CMK (cell line): ENCODE measurements around the gene H2BK1.

ENCODE experiments used
- DNase-seq: peaks from one replicate; pipeline ENCODE4 v3.0.0-alpha.2; 2010; ENCODE audit warnings: low read depth

H2BK1 gene

DNA sequence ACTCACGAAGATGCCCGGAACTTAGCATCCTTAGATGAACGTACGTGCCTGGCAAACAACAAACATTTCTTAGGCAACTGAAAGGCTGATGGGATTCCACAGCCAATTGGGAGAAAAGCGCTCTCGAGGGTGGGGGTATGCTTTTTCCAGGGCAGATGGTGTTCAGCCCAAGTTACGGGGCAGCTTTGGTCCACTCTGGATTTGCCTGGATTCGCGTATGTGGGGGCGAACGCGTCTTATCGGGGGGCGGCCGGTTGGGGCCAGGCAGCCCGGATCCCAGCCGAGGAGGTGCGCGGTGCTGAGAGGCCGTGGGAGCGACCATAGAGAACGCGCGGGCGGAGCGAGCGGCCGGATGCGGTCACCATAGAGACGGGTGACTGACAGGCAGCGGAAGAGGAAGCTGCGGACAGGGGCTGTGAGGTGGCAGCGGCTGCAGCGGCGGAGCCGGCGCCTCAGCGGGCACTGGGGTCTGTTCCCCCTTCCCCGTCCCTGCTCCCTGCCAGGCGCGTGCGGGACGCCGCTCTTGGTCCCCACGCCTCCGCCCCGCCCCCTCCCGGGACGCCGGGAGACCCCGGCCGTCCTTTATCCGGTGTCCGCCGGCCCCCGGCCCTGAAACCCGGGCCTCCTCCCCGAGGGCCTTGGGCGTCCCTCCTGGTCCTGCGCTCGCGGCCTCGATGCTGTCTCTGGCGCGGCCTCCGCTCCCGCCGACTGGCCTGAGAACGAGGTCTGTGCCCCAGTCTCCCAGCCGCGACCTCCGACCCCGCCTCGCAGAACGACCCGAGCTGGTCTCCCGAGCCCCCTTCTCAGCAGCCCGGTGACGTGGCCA lies 22.0 kb upstream of the H2BK1 start, which contains the start of gene CHPF2:
Gene CHPF2, plus strand, starts transcription at position 393 of the 826 bp plus-strand sequence. CDS start 1,529 bp downstream, outside the sequence.
- peak; percentile 74 for DNase-seq

- DNase-seq: no peak
Observed at GRCh38 chr7:151231080-151231479, 20.8 kb upstream of the H2BK1 start.

DNA sequence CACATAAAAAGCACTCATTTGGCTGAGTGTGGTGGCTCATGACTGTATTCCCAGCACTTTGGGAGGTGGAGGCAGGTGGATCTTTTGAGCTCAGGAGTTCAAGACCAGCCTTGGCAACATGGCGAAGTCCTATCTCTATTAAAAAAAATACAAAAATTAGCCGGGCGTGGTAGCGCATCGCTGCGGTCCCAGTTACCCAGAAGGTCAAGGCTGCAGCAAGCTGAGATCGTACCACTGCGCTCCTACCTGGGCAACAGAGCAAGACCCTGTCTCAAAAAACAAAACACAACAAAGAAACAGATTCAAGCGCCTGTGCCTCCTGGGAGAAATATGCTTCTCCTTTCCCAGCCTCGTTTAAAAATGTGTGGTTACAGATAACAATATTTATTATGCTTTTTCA lies 19.0 kb upstream of the H2BK1 start:
- DNase-seq: no peak

GRCh38 chr7:151228024-151228866 lies 18.0 kb upstream of the H2BK1 start:
- DNase-seq: no peak

DNA sequence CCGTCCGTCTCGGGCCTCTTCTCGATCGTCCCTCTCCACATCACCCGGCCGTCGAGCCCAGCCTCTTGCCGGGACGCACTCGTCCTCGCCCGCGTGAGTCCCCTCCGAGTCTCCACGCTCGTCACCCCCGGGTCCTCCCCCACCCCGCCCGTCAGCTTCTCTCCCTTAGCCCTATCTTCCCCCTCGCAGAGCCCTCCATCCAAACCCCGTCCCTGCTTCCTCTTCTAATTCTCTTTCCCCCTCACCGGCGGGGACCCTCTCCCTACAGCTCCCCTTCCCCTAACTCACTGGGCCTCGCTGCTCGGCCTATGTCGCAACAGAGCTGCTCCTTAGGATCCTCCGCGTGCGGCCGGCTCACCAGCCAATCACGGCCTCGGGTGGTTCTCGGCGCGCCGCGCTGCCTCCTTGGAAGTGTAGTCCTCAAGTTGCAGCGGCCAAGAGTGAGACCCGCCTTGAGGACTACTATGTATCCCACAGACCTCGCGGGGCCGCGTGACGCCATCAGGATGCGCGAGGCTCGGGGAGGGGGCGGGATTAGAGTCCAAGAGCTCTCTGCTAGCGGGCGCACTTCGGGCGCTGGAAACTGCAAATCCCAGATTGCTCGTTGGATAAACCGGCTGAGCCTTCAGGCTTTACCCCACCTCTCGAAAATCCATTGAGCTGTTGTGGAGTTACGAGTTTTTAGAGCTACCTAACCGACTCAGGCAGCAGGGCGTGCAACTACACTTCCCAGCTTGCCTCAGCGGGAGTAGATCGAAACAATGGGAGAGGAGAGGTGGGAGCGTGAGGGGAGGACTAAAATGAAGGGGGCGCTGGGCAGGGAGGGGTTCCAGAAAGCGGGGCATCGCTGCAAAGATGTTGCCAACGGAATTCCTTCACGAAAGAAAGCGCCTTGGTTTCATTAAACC lies 16.8 kb upstream of the H2BK1 start, which contains the start of gene ABCF2:
Gene ABCF2, minus strand, starts transcription at position 331 of the 908 bp plus-strand sequence. CDS start 747 bp downstream, outside the sequence.
- peak; percentile 88 for DNase-seq

- DNase-seq: no peak
Observed at GRCh38 chr7:151226560-151226874, 16.2 kb upstream of the H2BK1 start.

DNA sequence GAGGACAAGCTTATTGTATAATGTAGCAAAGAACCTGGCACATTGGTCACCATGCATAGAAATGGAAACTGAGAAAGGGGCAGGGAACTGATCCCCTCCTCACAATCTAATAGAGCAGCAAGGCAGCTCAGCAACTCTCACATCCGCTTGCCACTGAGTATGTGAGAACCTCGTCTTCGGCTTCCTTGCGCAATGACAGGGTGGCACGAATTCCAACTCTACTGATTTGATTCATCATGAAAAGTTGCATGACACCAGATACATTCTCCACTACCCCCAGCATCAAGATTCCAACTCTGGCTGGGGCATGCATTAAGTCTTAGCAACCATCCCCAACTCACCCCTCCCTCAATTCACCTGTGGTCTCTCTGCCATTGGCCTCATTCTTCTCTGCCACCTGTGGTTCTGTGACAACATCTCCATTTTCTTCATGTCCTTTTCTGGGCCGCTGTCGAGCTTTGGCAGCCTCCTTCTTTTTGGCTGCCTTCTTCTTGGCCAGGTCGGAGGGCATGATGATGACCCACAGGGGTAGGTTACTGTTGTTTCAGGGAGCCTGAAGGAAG lies 15.7 kb upstream of the H2BK1 start:
- no peak for DNase-seq

DNA sequence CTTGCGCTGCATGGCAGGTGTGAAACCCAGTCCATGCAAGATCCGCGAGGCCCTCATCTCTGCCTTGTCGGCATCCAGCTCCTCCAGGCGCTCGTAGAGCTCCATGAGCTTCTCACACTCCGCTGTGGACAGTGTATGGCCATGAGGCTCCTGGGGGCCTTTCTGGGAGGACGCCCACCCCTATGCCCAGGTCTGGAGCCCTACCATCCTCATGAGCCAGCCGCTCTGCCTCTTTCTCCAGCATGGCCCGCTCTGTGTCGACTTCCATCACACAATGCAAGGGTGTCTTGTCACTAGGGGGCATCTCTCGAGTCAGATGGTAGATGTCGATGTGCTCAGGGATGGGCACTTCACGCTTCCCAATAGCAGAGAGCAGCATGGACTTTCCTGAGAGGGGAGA lies 13.4 kb upstream of the H2BK1 start:
- no peak for DNase-seq

DNA sequence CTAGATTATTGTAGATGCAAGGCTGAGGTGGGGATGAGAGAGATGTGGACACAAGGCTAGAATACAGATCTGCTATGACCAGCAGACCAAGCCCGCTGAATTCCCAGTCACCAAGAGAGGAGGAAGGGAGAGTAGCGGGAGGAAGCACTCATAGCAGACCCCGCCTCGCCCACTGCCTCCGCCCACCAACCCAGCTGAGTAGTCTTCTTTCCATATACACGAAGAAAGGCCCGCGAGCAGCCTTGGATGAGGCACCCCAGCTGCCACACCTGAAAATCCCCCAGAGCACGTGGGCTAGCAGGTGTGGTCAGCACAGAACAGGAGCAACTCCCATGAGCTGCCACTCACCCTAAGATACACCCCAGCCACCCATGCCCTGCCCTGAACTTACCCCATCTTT lies 7.9 kb upstream of the H2BK1 start:
- no peak for DNase-seq

- no peak for DNase-seq
Observed at GRCh38 chr7:151215396-151215795, 5.1 kb upstream of the H2BK1 start.

GRCh38 chr7:151213826-151214225 lies 3.5 kb upstream of the H2BK1 start:
- no peak for DNase-seq

DNA sequence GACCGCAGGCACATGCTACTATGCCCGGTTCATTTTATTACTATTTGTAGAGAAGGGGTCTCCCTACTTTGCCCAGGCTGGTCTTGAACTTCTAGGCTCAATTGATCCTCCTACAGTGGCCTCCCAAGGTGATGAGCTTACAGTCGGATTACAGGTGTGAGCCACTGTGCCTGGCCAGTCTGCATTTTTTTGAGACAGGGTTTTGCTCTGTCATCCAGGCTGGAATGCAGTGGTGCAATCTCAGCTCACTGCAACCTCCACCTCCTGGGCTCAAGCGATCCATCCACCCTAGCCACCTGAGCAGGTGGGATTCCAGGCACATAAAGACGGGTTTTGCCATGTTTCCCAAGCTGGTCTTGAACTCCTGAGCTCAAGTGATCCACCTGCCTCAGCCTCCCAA lies 2.3 kb upstream of the H2BK1 start:
- DNase-seq: no peak

DNA sequence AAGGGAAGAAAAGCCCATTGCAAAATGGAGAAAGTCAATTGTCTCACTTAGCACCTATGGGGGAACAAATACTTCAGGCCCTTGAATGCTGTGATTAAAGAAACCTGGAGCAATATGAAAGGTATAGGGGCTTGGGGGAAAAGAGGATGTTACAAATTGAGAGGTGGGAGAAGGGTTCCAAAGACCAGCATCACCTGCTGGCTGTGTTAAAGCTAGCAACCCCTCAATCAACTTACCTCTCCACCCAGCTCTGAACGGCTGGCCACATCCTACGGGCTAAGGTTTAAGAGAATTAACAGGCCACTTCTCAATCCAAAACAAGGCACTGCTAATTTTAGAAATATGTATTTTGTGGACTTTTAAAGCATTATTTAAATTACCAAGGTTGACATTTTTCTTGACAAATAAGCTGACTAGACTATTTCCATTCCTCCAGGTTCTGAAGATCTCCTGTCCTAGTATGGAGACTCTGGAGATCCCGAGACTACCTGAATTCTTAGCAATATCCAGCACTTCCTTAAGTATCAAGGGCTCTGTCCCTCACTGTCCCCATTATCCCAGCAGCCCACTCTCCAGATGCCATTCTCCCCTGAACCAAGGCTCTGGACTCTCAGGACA lies 976 bp upstream of the H2BK1 start:
- no peak for DNase-seq

GRCh38 chr7:151209588-151209987 lies 700 bp downstream of the H2BK1 start:
- DNase-seq: no peak

DNA sequence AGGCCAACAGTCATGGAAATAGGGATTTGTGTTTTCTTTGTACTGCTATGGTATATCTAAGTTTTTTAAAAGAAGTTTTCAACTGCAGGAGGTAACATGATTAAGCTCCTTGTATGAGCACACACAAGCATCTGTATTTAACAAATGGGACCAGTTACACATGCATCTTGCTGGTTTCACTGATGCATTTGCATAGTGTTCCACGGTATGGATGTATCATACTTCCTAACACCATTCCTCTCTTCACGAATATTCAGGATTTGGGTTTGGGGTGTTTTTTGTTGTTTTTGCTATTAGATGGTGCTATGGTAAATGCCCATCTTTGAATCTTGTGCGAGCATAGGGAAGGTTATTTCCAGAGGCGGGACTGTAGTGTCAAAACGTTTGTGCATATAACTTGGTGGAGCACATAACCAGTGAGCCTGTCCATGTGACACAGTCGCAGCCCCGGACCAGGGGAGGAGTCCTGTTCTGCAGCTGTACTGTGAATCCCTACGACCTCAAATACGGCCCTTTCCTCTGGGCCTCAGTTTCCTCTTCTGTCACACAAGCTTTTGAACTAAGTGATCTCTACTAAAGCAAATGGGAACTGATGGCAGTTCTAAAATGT lies 1.9 kb downstream of the H2BK1 start:
- DNase-seq: no peak

GRCh38 chr7:151207804-151208203 lies 2.5 kb downstream of the H2BK1 start:
- DNase-seq: no peak

DNA sequence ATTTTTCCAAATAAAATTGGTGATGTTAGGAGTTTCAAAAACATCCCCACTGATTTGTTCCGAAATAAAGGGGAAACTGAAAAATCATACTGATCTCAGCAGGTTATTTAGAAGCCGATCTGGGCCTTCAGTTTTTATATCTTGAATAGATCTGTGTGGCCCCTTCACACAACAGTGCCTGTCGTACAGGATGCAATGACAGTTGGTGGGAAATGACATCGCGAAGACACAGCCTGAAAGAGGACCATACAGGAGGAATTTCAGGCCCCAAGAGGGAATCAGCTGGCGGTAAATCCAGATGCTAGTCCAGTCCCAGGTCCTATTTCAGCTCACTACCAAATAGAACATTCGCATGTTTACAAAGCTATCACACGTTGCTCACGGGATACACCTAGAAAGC lies 3.0 kb downstream of the H2BK1 start:
- no peak for DNase-seq

- no peak for DNase-seq
Observed at GRCh38 chr7:151206914-151207313, 3.4 kb downstream of the H2BK1 start.

DNA sequence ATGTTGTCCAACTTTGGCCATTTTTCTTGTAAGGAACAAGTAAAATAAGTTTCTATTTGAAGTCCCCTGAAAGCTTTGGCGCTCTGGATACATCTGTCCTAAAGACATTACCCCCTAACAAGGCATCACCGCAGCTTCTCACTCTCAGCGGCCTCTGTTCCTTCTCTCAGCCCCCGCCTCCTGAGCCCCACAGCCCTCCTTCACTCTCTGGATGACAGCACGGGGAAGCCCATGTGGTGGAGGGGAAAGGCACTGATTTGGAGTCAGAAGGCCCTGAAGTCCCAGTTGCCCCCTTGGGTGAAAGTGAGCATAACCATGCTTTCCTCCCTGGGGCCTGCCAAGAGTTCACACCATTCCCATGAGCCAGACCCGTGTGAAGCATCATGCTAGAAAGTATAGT lies 4.6 kb downstream of the H2BK1 start:
- DNase-seq: no peak

DNA sequence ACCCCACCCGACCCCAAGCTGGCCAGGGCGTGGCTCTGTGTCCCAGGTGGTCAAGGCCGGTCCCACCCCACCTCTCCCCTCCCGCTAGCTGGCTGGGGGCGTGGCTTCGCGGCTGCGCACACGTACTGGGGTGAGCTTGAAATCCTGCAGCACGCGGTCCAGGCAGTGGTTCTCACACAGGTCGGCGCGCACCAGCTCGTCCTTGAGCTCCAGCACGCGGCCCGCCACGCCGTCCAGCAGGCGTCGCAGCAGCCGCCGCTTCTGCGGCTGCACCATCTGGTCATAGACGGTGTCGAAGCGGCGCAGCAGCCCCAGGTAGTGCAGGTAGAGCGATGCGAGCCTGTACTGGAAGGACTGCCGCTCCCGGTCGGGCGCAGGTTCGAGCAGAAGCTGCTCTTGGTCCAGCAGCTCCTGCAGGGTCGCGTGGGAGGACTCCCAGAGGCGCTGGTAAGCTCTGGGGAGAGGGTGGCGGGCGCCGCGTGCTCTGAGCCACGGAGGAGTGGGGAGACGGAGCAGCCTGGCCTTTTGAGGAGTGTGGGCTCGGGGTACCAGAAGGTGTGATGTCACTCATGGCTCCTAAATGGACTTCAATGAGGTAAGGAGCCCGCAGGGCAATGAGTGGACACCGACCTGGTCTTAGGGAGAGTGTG lies 5.8 kb downstream of the H2BK1 start:
- no peak for DNase-seq
